ENCODE data around the gene GRB7. TPM values are rescaled to one million over a fixed set of nuclear protein-coding genes. Genes with fewer than 3 reads are reported as not detected.
A peak's percentile ranks its signal among the peaks of the same experiment; 100 is the strongest.

Gene GRB7
- total and polyA plus RNA-seq, 9 of the 15 experiments (the other 6 are each of a cell fraction or from before 2014, with no cell fraction given): 0.04 to 6.2 (median 2.2) TPM

GRCh38 chr17:39730095-39730921, 7.4 kb upstream of the GRB7 start, which contains the start of gene MIEN1 (continued):
- TF ChIP-seq ZBTB11 (CRISPR knock-in tag; IDR thresholded peaks at IDR 0.05) (no peak), SIX5 (IDR thresholded peaks at IDR 0.05; ENCODE audit: borderline replicate concordance in 1 of 2, insufficient read depth in 1 of 2, low read depth in 1 of 2, low read length in 2 of 2) (no peak), REST (IDR thresholded peaks at IDR 0.05; ENCODE audit: borderline replicate concordance) (peak; percentile 91), REST (CRISPR knock-in tag; IDR thresholded peaks at IDR 0.05; ENCODE audit: low read depth) (no peak), CHD4 (IDR thresholded peaks at IDR 0.05; ENCODE audit: insufficient read depth, insufficient replicate concordance, low read depth, low read length, poor library complexity, severe bottlenecking) (no peak), E2F8 (IDR thresholded peaks at IDR 0.05; ENCODE audit: low read depth, partially characterized antibody) (peak; percentile 72), SMAD2 (IDR thresholded peaks at IDR 0.05; ENCODE audit: low read depth, low read length) (no peak), USF1 (CRISPR knock-in tag; IDR thresholded peaks at IDR 0.05) (peak; percentile 98)

All from K562 (cell line).